GM12891 (cell line): ENCODE results near the gene CYSRT1.

Source experiments
- DNase-seq: peaks from one replicate; pipeline ENCODE4 v3.0.0; 2011; ENCODE audit warnings: low spot score; ENCODE audit not compliant: insufficient read length
- FAIRE-seq: peaks from 2 replicates; lab custom pipeline; 2011; peaks lifted over from hg19 to GRCh38; lab: Jason Lieb, UNC
- PAX5 ChIP-seq: IDR thresholded peaks from 2 replicates; pipeline ENCODE4 v1.6.1; 2011; ENCODE audit warnings: low read length, moderate library complexity, mild to moderate bottlenecking; ENCODE audit not compliant: insufficient read depth, severe bottlenecking
- POLR2A ChIP-seq: IDR thresholded peaks from 2 replicates; pipeline ENCODE4 v1.6.1; 2011; ENCODE audit warnings: low read depth, low read length, control low read depth
- POLR2AphosphoS5 ChIP-seq: IDR thresholded peaks from 2 replicates; pipeline ENCODE4 v1.6.1; 2011; ENCODE audit warnings: low read depth, low read length, control low read depth
- POU2F2 ChIP-seq: IDR thresholded peaks from 2 replicates; pipeline ENCODE4 v1.6.1; 2011; ENCODE audit warnings: low read depth, mild to moderate bottlenecking, control low read depth, low read length, moderate library complexity
- SPI1 ChIP-seq: IDR thresholded peaks from 2 replicates; pipeline ENCODE4 v1.6.1; 2011; ENCODE audit warnings: low read depth, low read length, control low read depth
- TAF1 ChIP-seq: IDR thresholded peaks from 2 replicates; pipeline ENCODE4 v1.6.1; 2011; ENCODE audit warnings: low read depth, low read length, control low read depth

The CYSRT1 gene

DNA sequence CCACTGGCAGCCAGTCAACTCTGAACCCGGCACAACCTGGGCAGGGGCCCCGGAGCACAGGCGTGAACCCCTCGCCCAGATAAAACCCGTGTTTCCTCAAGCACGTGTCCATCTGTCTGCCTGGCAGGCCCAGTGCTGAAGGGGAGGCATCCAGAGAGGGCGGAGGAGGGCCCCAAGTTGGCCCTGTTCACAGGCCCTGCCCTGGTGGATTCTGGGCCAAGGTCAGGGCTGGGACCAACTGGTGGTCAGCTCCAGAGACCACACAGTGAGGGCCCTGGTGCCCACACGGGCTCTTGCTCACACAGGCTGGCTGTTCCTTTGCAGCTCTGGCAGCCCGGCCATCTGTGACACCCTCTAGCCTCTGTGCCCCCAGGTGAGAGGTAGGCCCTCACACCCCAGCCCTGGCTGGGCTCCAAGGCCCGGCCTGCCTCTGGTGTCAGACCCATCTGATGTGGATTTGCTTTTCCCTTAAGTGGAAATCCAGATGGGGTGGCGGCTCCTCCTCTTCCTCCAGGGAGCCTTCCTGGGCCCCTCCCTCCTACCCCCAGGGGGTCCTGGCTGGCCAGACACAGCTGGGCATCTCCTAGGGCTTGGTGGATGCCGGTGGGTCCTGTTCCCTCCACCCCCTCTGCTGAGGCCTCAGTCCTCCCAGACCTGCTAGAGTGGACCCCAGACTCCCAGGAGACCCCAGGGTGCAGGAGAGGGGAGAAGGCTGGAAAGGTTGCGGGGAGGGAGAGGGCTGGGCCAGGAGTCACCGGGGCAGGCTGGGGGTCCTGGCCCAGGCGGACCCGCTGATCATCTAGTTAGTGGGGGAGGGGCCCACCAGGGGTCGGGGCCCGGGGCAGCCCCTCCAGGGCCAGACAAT lies 25.6 kb downstream of the CYSRT1 start:
- no peak for DNase-seq
- TF ChIP-seq TAF1 = no peak
- TF ChIP-seq POLR2A = no peak
- TF ChIP-seq PAX5 = no peak
- TF ChIP-seq POU2F2 = no peak
- no peak for TF ChIP-seq POLR2AphosphoS5
- no peak for TF ChIP-seq SPI1
- FAIRE-seq = no peak

DNA sequence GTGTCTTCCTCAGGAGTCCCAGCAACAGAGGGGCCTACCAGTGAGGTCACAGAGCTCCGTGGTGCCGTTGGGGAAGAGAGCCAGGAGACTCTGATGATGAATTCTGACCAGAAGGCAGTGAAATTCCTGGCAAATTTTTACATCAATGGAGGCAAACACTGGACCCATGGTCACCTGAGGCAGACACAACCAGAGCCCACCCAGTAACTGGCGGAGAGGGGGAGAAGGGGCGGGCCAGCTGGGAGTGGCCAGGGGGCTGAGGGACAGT lies 26.2 kb downstream of the CYSRT1 start, which contains the start of gene STPG3:
STPG3 (plus strand) TSS at position 93 of the 268 bp plus-strand sequence; CDS start at position 94, 1 bp downstream.
- no peak for TF ChIP-seq SPI1
- no peak for DNase-seq
- FAIRE-seq = no peak

DNA sequence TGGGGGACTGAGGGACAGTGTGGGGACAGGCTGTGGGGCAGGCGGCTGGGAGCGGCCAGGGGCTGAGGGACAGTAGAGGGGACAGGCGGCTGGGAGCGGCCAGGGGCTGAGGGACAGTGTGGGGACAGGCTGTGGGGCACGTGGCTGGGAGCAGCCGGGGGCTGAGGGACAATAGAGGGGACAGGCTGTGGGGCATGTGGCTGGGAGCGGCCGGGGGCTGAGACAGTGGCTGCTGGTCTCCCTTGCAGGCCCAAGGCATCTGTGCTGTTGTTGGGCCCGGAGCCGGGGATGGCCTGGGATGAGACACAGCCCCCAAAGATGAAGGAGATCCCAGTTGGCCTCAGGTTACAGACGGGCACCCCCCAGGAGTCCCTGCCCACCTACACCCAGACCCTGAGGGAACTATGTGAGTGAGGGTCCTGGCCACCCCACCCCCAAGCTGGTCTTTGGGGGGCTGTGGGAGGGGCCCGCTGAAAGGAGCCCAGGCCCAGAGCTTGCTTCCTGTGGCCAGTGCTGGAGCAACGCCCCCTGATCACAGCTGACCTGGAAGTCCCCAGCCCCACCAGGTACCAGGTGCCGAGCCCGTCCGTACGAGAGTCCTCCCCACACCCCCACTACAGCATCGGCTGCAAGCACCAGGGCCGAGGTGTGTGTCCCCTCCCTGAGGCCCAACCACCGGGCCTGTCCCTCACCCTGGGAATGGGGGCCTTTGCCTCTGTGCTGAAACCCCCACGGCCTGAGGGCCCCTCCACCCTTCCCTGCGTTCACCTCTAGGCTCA lies 26.7 kb downstream of the CYSRT1 start:
- FAIRE-seq (no peak), DNase-seq (no peak)
- TF ChIP-seq POU2F2 (no peak), SPI1 (no peak), PAX5 (no peak), POLR2A (no peak), TAF1 (no peak), POLR2AphosphoS5 (no peak)

DNA sequence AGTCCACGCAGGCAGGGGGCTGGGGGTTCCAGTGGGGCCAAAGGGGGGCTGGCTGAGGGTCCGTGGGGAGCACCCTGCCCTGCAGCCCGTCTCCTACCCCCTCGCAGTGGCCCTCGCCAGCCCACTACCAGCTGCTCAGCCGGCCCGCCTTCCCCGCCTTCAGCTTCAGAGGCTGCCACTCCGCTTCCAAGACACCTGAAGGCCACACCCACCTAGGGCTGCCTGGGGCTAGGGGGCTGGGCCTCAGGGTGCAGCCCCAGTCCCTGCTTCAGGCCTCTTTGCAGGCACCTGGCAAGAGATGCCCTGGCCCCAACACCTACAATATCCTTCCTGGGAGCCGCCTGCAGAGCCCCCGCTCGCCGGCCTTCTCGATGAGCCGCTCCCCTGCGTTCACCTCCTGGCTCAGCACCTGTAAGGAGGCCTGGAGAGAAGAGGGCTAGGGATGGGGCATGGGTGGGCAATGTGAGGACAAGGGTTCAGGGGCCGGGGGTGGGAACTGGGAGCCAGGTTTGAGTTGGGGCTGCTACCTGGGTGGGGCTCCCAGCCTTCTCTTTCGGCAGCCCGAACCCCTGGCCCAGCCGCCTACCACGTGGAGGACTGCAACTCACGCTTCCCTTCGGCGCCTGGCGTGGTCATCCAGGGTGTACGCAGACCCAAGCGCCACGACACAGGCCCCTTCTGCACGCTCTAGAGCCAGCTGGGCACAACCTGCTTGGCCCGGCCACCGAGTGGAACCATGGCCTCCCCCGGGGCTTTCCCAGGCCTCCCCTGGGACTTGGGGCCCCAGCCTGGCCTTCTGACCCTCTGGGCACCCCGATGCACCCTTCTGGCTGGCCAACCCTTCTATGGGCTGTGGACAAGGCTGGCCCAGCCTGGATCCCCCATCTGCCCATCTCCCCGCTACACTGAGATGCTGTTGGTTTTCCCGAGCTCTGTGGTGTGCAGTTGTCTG lies 27.9 kb downstream of the CYSRT1 start:
- no peak for TF ChIP-seq POU2F2
- TF ChIP-seq TAF1 = no peak
- TF ChIP-seq PAX5 = no peak
- no peak for TF ChIP-seq SPI1
- no peak for TF ChIP-seq POLR2AphosphoS5
- no peak for TF ChIP-seq POLR2A
- no peak for DNase-seq
- FAIRE-seq = peak; percentile 16

DNA sequence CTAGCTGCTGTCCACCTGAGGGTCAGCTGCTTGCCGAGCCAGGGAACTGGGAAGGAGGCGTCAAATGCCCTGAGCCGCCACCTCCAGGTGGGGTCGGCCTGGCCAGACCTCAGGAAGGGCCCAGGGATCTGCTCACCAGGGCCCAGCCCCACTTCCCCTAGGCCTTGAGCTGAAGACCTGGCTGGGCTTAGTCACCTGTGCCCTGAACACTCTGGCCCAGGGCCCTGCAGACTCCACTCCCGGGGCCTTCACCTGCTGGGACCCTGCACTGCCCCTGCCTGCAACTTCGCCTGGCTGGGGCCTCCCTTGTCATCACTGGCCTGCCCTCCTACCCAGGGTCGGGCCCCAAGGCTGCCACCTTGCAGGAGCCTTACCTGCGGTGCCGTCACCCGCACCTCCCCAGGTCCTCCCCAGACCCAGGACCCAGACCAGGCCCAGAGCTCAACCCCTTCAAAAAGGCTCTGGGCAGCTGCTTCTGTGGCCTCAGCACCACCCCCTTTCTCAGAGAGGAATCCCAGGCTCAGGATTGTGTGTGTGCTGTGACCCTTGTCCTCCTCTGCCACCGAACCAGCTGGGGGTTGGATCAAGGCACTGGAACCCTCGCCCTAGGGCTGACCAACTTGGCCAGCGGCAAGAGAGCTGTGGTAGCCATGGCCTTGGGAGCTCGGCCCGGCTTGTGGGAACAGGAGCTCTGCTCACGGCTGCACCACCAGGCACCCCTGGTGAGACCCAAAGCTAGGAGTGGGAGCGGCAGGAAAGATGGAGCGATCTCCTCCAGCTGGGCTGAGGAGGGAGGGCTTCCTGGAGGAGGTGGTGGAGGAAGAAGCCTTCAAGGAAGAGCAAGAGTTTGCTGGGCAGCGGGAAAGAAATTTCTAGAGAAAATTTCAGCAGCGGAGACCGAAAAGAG lies 29.0 kb downstream of the CYSRT1 start:
- no peak for TF ChIP-seq POU2F2
- TF ChIP-seq POLR2AphosphoS5 = no peak
- TF ChIP-seq PAX5 = no peak
- TF ChIP-seq SPI1 = no peak
- no peak for TF ChIP-seq POLR2A
- TF ChIP-seq TAF1 = no peak
- FAIRE-seq (no peak), DNase-seq (no peak)

DNA sequence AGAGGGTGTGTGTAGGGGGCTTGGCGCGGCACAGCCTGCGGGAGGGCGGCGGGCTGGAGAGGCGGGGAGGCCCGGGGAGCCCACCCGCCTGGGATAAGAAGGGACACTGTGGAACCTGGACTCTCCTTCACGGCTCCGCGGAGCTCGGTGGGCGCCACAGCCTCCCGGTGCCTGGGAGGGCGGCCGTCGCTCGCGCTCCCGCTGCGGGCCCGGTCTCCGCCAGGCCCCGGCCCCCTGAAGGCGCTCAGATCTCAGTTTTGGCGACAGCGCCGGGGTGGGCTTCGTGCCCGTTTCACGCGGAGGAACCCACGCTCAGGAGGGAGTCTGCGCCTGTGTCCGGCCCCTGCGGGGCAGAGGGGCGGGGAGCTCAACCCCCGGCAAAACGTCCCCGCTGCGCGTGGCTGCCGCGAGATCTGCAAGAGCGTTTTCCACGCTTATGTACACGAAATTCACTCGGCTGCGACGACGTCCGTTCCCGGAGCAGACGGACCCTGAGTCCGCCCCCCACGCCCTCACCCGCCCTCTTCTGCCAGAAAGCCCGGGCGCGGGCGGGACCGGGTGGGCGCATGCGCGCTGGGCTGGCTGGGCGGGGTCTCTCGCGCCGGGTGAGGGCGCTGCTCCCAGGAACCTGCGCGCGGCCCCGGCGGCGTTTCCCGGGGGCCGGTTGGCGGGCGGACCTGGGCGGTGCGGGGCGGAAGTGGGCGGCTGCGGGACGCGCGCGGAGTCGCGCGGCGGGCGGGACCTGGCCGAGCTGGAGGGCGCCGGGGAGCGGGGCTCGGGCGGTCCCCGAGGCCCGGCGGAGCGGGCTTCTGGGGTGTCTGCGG lies 29.9 kb downstream of the CYSRT1 start, which contains the start of gene NELFB:
NELFB (plus strand) TSS at position 704 of the 824 bp plus-strand sequence.
- FAIRE-seq (peak; percentile 98), DNase-seq (peak; percentile 100)
- peak; percentile 72 for TF ChIP-seq PAX5
- no peak for TF ChIP-seq TAF1
- TF ChIP-seq POLR2AphosphoS5 = 0 out of 2 replicates have a peak, but pooled peaks have one; percentile 33
- TF ChIP-seq POU2F2 = no peak
- TF ChIP-seq SPI1 = no peak
- no peak for TF ChIP-seq POLR2A

DNA sequence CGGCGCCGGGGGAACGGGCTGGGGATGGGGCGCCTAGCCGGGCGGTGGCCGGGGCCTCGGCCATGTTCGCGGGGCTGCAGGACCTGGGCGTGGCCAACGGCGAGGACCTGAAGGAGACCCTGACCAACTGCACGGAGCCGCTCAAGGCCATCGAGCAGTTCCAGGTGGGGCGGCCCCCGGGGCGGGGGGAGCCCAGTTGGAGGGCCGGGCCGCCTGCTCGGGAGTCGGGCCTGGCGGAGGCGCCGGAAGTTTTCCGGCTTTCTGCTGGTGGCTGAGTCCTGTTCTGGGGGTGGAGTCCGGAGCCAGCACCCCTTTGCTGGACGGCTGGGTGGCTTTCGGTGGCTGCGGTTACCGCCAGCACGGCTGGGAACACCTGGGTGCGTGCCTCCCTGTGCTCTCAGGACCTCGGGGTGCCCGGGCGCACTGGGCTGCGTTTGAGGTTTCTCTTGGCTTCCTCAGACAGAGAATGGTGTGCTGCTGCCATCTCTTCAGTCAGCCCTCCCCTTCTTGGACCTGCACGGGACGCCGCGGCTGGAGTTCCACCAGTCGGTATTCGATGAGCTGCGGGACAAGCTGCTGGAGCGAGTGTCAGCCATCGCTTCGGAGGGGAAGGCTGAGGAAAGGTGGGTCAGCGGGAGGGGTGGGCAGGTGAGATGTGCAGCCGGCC lies 30.6 kb downstream of the CYSRT1 start:
- no peak for DNase-seq
- peak; percentile 62 for FAIRE-seq
- TF ChIP-seq POLR2A = no peak
- TF ChIP-seq POLR2AphosphoS5 = no peak
- TF ChIP-seq PAX5 = no peak
- no peak for TF ChIP-seq POU2F2
- TF ChIP-seq SPI1 = no peak
- TF ChIP-seq TAF1 = no peak
